GM12878 (cell line): ENCODE measurements around the gene TRAPPC3L. TPM values are rescaled to one million over a fixed set of nuclear protein-coding genes. Genes with fewer than 3 reads are reported as not detected.

Experiments
- ATAC-seq: fragments of 200-7000 bp; cut with Tn5 transposase; 3 replicates; pipeline ENCODE4 v1.9.1; 2020; ENCODE audit warnings: mild to moderate bottlenecking, moderate library complexity
- BruUV-seq: library from RNA; stranded (reverse); fragments of 400-500 nt; replicated peaks from 2 replicates; lab custom pipeline; 2021; lab: Mats Ljungman, UMichigan
- CTCF ChIA-PET: fragments of 300-600 bp; sonication (Branson Sonifier 250); formaldehyde crosslinking; extraction: SDS; loops from one replicate; lab custom pipeline; 2021; ENCODE audit warnings: inconsistent platforms; lab: Yijun Ruan, JAX
- POLR2A ChIA-PET: fragments of 350-600 bp; formaldehyde crosslinking; extraction: SDS; loops from one replicate; lab custom pipeline; 2021; ENCODE audit warnings: inconsistent platforms; lab: Charles Lee
- RAD21 ChIA-PET: fragments of 300-600 bp; sonication (Branson Sonifier 250); formaldehyde crosslinking; loops from one replicate; lab custom pipeline; 2023; ENCODE audit warnings: antibody characterized with exemption; ENCODE audit not compliant: unreplicated experiment; lab: Charles Lee
- SMC1A ChIA-PET: fragments of 300-600 bp; sonication (Branson Sonifier 250); formaldehyde crosslinking; loops from one replicate; lab custom pipeline; 2023; ENCODE audit not compliant: unreplicated experiment, uncharacterized antibody; lab: Charles Lee
- DNase-seq: peaks from one replicate; pipeline ENCODE4 v3.0.0-alpha.2; 2011; ENCODE audit warnings: low read depth, low spot score
- FAIRE-seq: peaks from 3 replicates; lab custom pipeline; 2011; peaks lifted over from hg19 to GRCh38; lab: Jason Lieb, UNC
- H2AFZ ChIP-seq: 2 replicates; pipeline ENCODE4 v1.6.0; 2011; ENCODE audit warnings: low read depth, low read length, control low read depth; ENCODE audit not compliant: control insufficient read depth
- H3K27ac ChIP-seq: 2 replicates; pipeline ENCODE4 v1.5.1; 2011; ENCODE audit warnings: control low read depth; ENCODE audit not compliant: control insufficient read depth, insufficient read depth
- H3K27me3 ChIP-seq, 2 experiments: replicated peaks in 1 of 2; 2 replicates each; pipeline versions ENCODE4 v1.6.0 to v1.6.1; 2011; ENCODE audit warnings: low read length in 1 of 2; ENCODE audit not compliant: control insufficient read depth in 2 of 2, insufficient read depth in 2 of 2
- H3K36me3 ChIP-seq, 2 experiments: 2 replicates each; pipeline ENCODE4 v1.5.1; 2011; ENCODE audit warnings: low read length in 1 of 2; ENCODE audit not compliant: control insufficient read depth in 2 of 2, insufficient read depth in 2 of 2
- H3K4me1 ChIP-seq: 2 replicates; pipeline ENCODE4 v1.6.1; 2011; ENCODE audit warnings: mild to moderate bottlenecking, low read length, moderate library complexity, mixed read lengths; ENCODE audit not compliant: control insufficient read depth, insufficient read depth
- H3K4me2 ChIP-seq: 2 replicates; pipeline ENCODE4 v1.6.0; 2011; ENCODE audit warnings: control low read depth; ENCODE audit not compliant: control insufficient read depth, insufficient read depth
- H3K4me3 ChIP-seq: fragments of 200-600 bp; sonication (generic); 2 replicates; pipeline ENCODE4 v1.5.1; 2016
- H3K79me2 ChIP-seq: 2 replicates; pipeline ENCODE4 v1.6.0; 2011; ENCODE audit warnings: low read length; ENCODE audit not compliant: control insufficient read depth, insufficient read depth
- H3K9ac ChIP-seq: 2 replicates; pipeline ENCODE4 v1.8.0; 2011; ENCODE audit warnings: low read length, control low read depth, mixed read lengths; ENCODE audit not compliant: control insufficient read depth, insufficient read depth
- H3K9me3 ChIP-seq: replicated peaks from 3 replicates; pipeline ENCODE4 v1.5.1; 2011; ENCODE audit warnings: mild to moderate bottlenecking, low read length; ENCODE audit not compliant: control insufficient read depth, insufficient read depth
- H4K20me1 ChIP-seq: 2 replicates; pipeline ENCODE4 v1.6.0; 2011; ENCODE audit not compliant: control insufficient read depth, insufficient read depth
- BMI1 ChIP-seq: fragments of 450-650 bp; IDR thresholded peaks from 2 replicates; pipeline ENCODE4 v1.6.1; 2016; ENCODE audit warnings: mild to moderate bottlenecking, moderate library complexity, borderline replicate concordance
- CBFB ChIP-seq: IDR thresholded peaks from 2 replicates; pipeline ENCODE4 v1.6.1; 2016; ENCODE audit warnings: antibody characterized with exemption, low read depth
- HCFC1 ChIP-seq: fragments of 150-350 bp; IDR thresholded peaks from 2 replicates; pipeline ENCODE4 v1.6.1; 2014; ENCODE audit warnings: low read length
- IRF3 ChIP-seq: fragments of 450-650 bp; IDR thresholded peaks from 2 replicates; pipeline ENCODE4 v1.6.1; 2014; ENCODE audit warnings: mild to moderate bottlenecking
- NFYA ChIP-seq: IDR thresholded peaks from 2 replicates; pipeline ENCODE4 v1.6.1; 2011; ENCODE audit warnings: low read depth, mild to moderate bottlenecking, low read length, improper control_type of control experiment, borderline replicate concordance
- NR2C2 ChIP-seq: IDR thresholded peaks from 2 replicates; pipeline ENCODE4 v1.6.1; 2011; ENCODE audit warnings: borderline replicate concordance, low read depth; ENCODE audit not compliant: control insufficient read depth, insufficient read length
- PKNOX1 ChIP-seq: fragments of 450-650 bp; IDR thresholded peaks from 2 replicates; pipeline ENCODE4 v1.6.1; 2016; ENCODE audit warnings: mild to moderate bottlenecking
- TBL1XR1 ChIP-seq: IDR thresholded peaks from 2 replicates; pipeline ENCODE4 v1.6.1; 2012; ENCODE audit warnings: low read depth, low read length, improper control_type of control experiment
- ZBTB4 ChIP-seq: fragments of 450-650 bp; formaldehyde crosslinking; IDR thresholded peaks from 2 replicates; pipeline ENCODE4 v1.4.0; 2022; ENCODE audit warnings: mild to moderate bottlenecking, moderate library complexity
- ZNF274 ChIP-seq: IDR thresholded peaks from one replicate; pipeline ENCODE4 v1.8.0; 2011; ENCODE audit not compliant: insufficient read length, insufficient read depth
- WGBS: methylation state at CpG from one replicate; pipeline ENCODE4 v1.1.6; 2016; ENCODE audit warnings: low lambda C conversion rate; ENCODE audit not compliant: insufficient replicate concordance, insufficient coverage; ENCODE audit errors: missing lambda C conversion rate; 5-methylcytosine and 5-hydroxymethylcytosine counted together
- in situ Hi-C: fragments of 300-500 bp; cut with MboI; formaldehyde crosslinking; loops from 9 replicates; pipeline ENCODE4 v1.14.3; 2018; ENCODE audit warnings: mixed read lengths
- intact Hi-C: fragments of 100-400 bp; cut with micrococcal nuclease; formaldehyde crosslinking; loops from one replicate; pipeline ENCODE4 v1.14.2; 2022; ENCODE audit not compliant: unreplicated experiment
- polyA plus RNA-seq, 11 experiments: library from polyadenylated mRNA; depleted of rRNA in 4 of 11; unstranded in 6 of 11; stranded (reverse) in 5 of 11; fragments of >200 nt; fragmentation: Nextera tagmentation in 4 of 11; fragmentation: Illumina TruSeq in 1 of 11; extraction: Ambion mirVana in 4 of 11; extraction: Trizol in 1 of 11; gene quantifications; 1 replicate in 1 of 11; 2 replicates in 10 of 11; pipeline versions ENCODE4 v1.2.1 to v1.2.3, GENCODE V29; 2011 to 2016; ENCODE audit warnings: inconsistent platforms in 2 of 11, missing spikeins in 2 of 11, low read depth in 1 of 11
- total RNA-seq, 4 experiments: library from RNA; depleted of rRNA in 3 of 4; stranded (reverse); fragments of >200 nt in 3 of 4; fragmentation: Illumina TruSeq in 1 of 4; extraction: Trizol in 1 of 4; gene quantifications; 2 replicates each; pipeline versions ENCODE4 v1.2.1 to v1.2.3, GENCODE V29; 2013 to 2021

The TRAPPC3L gene
- total and polyA plus RNA-seq, 10 of the 15 experiments (the other 5 are each of a cell fraction or from before 2014, with no cell fraction given) = not detected

GRCh38 chr6:116500969-116501433 is 44.5 kb downstream of the TRAPPC3L start:
- Histone ChIP-seq H3K4me1 (no peaks in the 10 kb centered on the region), H3K4me3 (no peak overlapping the region), H2AFZ (no peak overlapping the region), H3K9me3 (no peaks in the 10 kb centered on the region), H3K4me2 (no peak overlapping the region), H3K9ac (no peak overlapping the region), H3K36me3 (no peaks in the 10 kb centered on the region), H3K27ac (no peak overlapping the region), H4K20me1 (no peaks in the 10 kb centered on the region), H3K79me2 (no peaks in the 10 kb centered on the region), H3K27me3 (peaks cover 0 to 7% of the 10 kb centered on the region in 2 experiments; a peak in 2 of 4 replicates)
- ChIA-PET RAD21 (no interaction called here), POLR2A (no interaction called here), SMC1A (interaction anchor here (0.8 kb wide), 1 partner anchor 12 kb away, joined by 4 read pairs; no protein-coding TSS in a partner anchor), CTCF (interaction anchor here (1.0 to 1.5 kb wide), 3 partner anchors 18 to 213 kb away, joined by 3 to 4 read pairs (median 3); no protein-coding TSS in a partner anchor)
- ATAC-seq = no peak
- in situ Hi-C loops (no loop called here), intact Hi-C loops (no loop called here)
- no peak for FAIRE-seq
- WGBS = 40% methylated on average over 9 of the region's 9 CpGs
- no TSS peak for BruUV-seq
- TF ChIP-seq CBFB (no peak), TBL1XR1 (no peak), NR2C2 (no peak), PKNOX1 (no peak)
- no peak for DNase-seq

- TF ChIP-seq ZBTB4 = no peak
- TF ChIP-seq ZNF274 = no peak
- no peak for TF ChIP-seq NFYA
- TF ChIP-seq HCFC1 = no peak
- no peak for TF ChIP-seq BMI1
- no peak for TF ChIP-seq TBL1XR1
- TF ChIP-seq IRF3 = no peak
- 35% methylated on average over 3 of the region's 3 CpGs for WGBS
- POLR2A ChIA-PET = interaction anchor here (0.9 kb wide), 1 partner anchor 204 kb away, joined by 3 read pairs; no protein-coding TSS in a partner anchor
- no peaks in the 10 kb centered on the region for H3K9me3 ChIP-seq
- intact Hi-C loops (no loop called here), in situ Hi-C loops (no loop called here)
- peaks cover 0 to 7% of the 10 kb centered on the region in 2 experiments; a peak in 2 of 4 replicates for H3K27me3 ChIP-seq
- SMC1A ChIA-PET = interaction anchor here (0.6 to 1.6 kb wide), 6 partner anchors 16 to 334 kb away, joined by 3 to 6 read pairs (median 3); no protein-coding TSS in a partner anchor
- ATAC-seq = no peak
- no peak overlapping the region for H3K4me2 ChIP-seq
- no peaks in the 10 kb centered on the region for H3K4me1 ChIP-seq
- no peaks in the 10 kb centered on the region for H4K20me1 ChIP-seq
- no TSS peak for BruUV-seq
- H3K4me3 ChIP-seq = no peak overlapping the region
- H3K79me2 ChIP-seq = no peaks in the 10 kb centered on the region
- CTCF ChIA-PET = interaction anchor here (0.7 to 2.2 kb wide), 7 partner anchors 12 to 209 kb away, joined by 3 to 6 read pairs (median 3); no protein-coding TSS in a partner anchor
- FAIRE-seq = no peak
- no peak for DNase-seq
- no peaks in the 10 kb centered on the region for H3K36me3 ChIP-seq
- RAD21 ChIA-PET = interaction anchor here (1.4 to 1.7 kb wide), 2 partner anchors 209 to 229 kb away, joined by 4 read pairs; no protein-coding TSS in a partner anchor
- no peak overlapping the region for H2AFZ ChIP-seq
- no peak overlapping the region for H3K9ac ChIP-seq
- no peak overlapping the region for H3K27ac ChIP-seq
Measured at GRCh38 chr6:116497113-116497676, 48.3 kb downstream of the TRAPPC3L start.
